ENCODE measurements around the gene GOLIM4. TPM values are rescaled to one million over a fixed set of nuclear protein-coding genes. Genes with fewer than 3 reads are reported as not detected.

The GOLIM4 gene
- polyA plus RNA-seq, 1 of the 3 experiments (the other 2 are of a cell fraction): 42.3 TPM

DNA sequence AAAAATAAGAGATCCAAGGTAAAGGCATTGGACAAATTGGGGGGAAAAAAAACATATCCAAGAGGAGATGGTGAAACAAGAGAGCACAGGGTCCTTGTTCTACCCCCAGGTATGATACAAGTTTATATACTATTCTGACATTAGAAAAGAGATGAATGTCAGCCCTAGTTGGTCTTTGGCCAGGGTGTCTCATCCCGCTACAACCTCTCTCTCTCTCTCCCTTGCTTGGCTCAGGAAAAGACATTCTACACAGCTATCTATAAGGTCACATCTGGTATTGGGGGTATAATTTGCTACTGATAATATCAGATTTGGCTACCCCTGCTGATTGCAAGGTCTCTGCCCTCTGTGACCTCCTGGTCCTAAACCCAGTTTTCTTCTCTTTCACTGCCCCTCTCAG, 117.2 kb downstream of the GOLIM4 start:
- POLR2A ChIA-PET: no interaction called here
- CTCF ChIA-PET: no interaction called here
- Histone ChIP-seq H3K36me3 (replicated peaks in 1 of 2; ENCODE audit: control insufficient read depth in 1 of 2, insufficient read depth in 2 of 2, low read length in 1 of 2) (no peaks in the 10 kb centered on the region), H4K20me1 (ENCODE audit: insufficient read depth) (no peaks in the 10 kb centered on the region), H3K79me2 (ENCODE audit: insufficient read depth) (no peaks in the 10 kb centered on the region), H3K4me1 (ENCODE audit: control insufficient read depth in 1 of 2, insufficient read depth in 2 of 2, low read depth in 1 of 2, low read length in 1 of 2) (no peaks in the 10 kb centered on the region; a peak in 2 of 4 replicates), H3K27ac (ENCODE audit: low read depth in 2 of 2, low read length in 1 of 2) (no peak overlapping the region), H3K4me2 (no peak overlapping the region), H2AFZ (ENCODE audit: low read depth) (no peak overlapping the region), H3F3A (replicated peaks; ENCODE audit: insufficient read depth) (no peaks in the 10 kb centered on the region), H3K9me2 (no peaks in the 10 kb centered on the region), H3K9ac (no peak overlapping the region), H3K4me3 (ENCODE audit: low read depth in 2 of 2, low read length in 1 of 2) (no peak overlapping the region), H3K9me3 (no peaks in the 10 kb centered on the region), H3K27me3 (ENCODE audit: insufficient read depth) (no peaks in the 10 kb centered on the region)
- WGBS (ENCODE audit: low lambda C conversion rate): 90% methylated on average over 1 of the region's 1 CpG
- TF ChIP-seq FOXJ3 (CRISPR knock-in tag; IDR thresholded peaks at IDR 0.05) (no peak), EP300 (IDR thresholded peaks at IDR 0.05; ENCODE audit: borderline replicate concordance in 1 of 2, low read depth in 1 of 2, low read length in 1 of 2) (no peak), TEAD4 (IDR thresholded peaks at IDR 0.05; ENCODE audit: borderline replicate concordance, insufficient read depth) (no peak), MXI1 (IDR thresholded peaks at IDR 0.05; ENCODE audit: low read depth, low read length) (no peak)
- TF ChIP-seq, protein P1, sequence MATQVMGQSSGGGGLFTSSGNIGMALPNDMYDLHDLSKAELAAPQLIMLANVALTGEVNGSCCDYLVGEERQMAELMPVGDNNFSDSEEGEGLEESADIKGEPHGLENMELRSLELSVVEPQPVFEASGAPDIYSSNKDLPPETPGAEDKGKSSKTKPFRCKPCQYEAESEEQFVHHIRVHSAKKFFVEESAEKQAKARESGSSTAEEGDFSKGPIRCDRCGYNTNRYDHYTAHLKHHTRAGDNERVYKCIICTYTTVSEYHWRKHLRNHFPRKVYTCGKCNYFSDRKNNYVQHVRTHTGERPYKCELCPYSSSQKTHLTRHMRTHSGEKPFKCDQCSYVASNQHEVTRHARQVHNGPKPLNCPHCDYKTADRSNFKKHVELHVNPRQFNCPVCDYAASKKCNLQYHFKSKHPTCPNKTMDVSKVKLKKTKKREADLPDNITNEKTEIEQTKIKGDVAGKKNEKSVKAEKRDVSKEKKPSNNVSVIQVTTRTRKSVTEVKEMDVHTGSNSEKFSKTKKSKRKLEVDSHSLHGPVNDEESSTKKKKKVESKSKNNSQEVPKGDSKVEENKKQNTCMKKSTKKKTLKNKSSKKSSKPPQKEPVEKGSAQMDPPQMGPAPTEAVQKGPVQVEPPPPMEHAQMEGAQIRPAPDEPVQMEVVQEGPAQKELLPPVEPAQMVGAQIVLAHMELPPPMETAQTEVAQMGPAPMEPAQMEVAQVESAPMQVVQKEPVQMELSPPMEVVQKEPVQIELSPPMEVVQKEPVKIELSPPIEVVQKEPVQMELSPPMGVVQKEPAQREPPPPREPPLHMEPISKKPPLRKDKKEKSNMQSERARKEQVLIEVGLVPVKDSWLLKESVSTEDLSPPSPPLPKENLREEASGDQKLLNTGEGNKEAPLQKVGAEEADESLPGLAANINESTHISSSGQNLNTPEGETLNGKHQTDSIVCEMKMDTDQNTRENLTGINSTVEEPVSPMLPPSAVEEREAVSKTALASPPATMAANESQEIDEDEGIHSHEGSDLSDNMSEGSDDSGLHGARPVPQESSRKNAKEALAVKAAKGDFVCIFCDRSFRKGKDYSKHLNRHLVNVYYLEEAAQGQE (IDR thresholded peaks at IDR 0.05; ENCODE audit: low read depth, low read length): no peak
- no peak for DNase-seq

DNA sequence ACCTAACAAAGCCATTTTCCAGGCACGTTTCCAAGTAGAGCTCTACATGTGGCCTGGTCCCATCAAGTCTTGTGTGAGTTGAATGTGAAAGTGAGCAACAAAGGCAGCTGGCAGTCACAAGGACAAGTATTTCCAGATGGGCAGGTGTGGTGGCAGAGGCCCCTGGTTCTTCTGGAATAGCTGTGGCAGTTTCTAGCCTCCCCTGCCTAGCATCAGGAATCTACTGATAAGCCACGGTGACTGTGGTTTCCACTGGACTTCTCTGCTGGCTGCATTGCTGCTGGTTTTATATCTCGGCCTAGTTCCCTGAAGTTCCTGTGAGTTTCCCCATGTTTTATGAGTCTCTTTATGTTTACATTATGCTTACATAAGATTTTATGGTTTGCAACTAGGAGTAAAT, 117.7 kb downstream of the GOLIM4 start:
- 77% methylated on average over 3 of the region's 3 CpGs for WGBS (ENCODE audit: low lambda C conversion rate)
- no peaks in the 10 kb centered on the region for H3K9me2 ChIP-seq
- CTCF ChIA-PET: no interaction called here
- no peaks in the 10 kb centered on the region for H3K36me3 ChIP-seq (replicated peaks in 1 of 2; ENCODE audit: control insufficient read depth in 1 of 2, insufficient read depth in 2 of 2, low read length in 1 of 2)
- H3K9me3 ChIP-seq: no peaks in the 10 kb centered on the region
- DNase-seq: no peak
- no peak overlapping the region for H3K27ac ChIP-seq (ENCODE audit: low read depth in 2 of 2, low read length in 1 of 2)
- no peak overlapping the region for H3K9ac ChIP-seq
- no peak overlapping the region for H3K4me2 ChIP-seq
- no peaks in the 10 kb centered on the region; a peak in 2 of 4 replicates for H3K4me1 ChIP-seq (ENCODE audit: control insufficient read depth in 1 of 2, insufficient read depth in 2 of 2, low read depth in 1 of 2, low read length in 1 of 2)
- no peaks in the 10 kb centered on the region for H3K27me3 ChIP-seq (ENCODE audit: insufficient read depth)
- H3F3A ChIP-seq (replicated peaks; ENCODE audit: insufficient read depth): no peaks in the 10 kb centered on the region
- H4K20me1 ChIP-seq (ENCODE audit: insufficient read depth): no peaks in the 10 kb centered on the region
- H3K79me2 ChIP-seq (ENCODE audit: insufficient read depth): no peaks in the 10 kb centered on the region
- POLR2A ChIA-PET: no interaction called here
- no peak overlapping the region for H2AFZ ChIP-seq (ENCODE audit: low read depth)
- no peak overlapping the region for H3K4me3 ChIP-seq (ENCODE audit: low read depth in 2 of 2, low read length in 1 of 2)
- TF ChIP-seq MXI1 (IDR thresholded peaks at IDR 0.05; ENCODE audit: low read depth, low read length): no peak
- TF ChIP-seq EP300 (IDR thresholded peaks at IDR 0.05; ENCODE audit: borderline replicate concordance in 1 of 2, low read depth in 1 of 2, low read length in 1 of 2): no peak
- TF ChIP-seq, protein P2, sequence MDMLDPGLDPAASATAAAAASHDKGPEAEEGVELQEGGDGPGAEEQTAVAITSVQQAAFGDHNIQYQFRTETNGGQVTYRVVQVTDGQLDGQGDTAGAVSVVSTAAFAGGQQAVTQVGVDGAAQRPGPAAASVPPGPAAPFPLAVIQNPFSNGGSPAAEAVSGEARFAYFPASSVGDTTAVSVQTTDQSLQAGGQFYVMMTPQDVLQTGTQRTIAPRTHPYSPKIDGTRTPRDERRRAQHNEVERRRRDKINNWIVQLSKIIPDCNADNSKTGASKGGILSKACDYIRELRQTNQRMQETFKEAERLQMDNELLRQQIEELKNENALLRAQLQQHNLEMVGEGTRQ (IDR thresholded peaks at IDR 0.05; ENCODE audit: borderline replicate concordance, low read depth, low read length): no peak
- TF ChIP-seq GABPA (IDR thresholded peaks at IDR 0.05; ENCODE audit: low read depth): no peak
- TF ChIP-seq RFX5 (IDR thresholded peaks at IDR 0.05; ENCODE audit: low read length): no peak
- no peak for TF ChIP-seq TAF1 (IDR thresholded peaks at IDR 0.05; ENCODE audit: borderline replicate concordance, low read depth, low read length)
- TF ChIP-seq, protein P3, sequence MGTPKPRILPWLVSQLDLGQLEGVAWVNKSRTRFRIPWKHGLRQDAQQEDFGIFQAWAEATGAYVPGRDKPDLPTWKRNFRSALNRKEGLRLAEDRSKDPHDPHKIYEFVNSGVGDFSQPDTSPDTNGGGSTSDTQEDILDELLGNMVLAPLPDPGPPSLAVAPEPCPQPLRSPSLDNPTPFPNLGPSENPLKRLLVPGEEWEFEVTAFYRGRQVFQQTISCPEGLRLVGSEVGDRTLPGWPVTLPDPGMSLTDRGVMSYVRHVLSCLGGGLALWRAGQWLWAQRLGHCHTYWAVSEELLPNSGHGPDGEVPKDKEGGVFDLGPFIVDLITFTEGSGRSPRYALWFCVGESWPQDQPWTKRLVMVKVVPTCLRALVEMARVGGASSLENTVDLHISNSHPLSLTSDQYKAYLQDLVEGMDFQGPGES (IDR thresholded peaks at IDR 0.05; ENCODE audit: low read depth, low read length): no peak
- TF ChIP-seq, protein P1 (IDR thresholded peaks at IDR 0.05; ENCODE audit: low read depth, low read length): no peak
- TF ChIP-seq RXRA (IDR thresholded peaks at IDR 0.05; ENCODE audit: borderline replicate concordance, low read depth): no peak
- no peak for TF ChIP-seq EZH2phosphoT487 (IDR thresholded peaks at IDR 0.05; ENCODE audit: borderline replicate concordance, low read depth)
- no peak for TF ChIP-seq SIN3A (IDR thresholded peaks at IDR 0.05; ENCODE audit: borderline replicate concordance, low read depth, low read length)
- TF ChIP-seq RAD21 (IDR thresholded peaks at IDR 0.05; ENCODE audit: low read length): no peak
- TF ChIP-seq NRF1 (IDR thresholded peaks at IDR 0.05; ENCODE audit: low read depth, low read length): no peak
- TF ChIP-seq FOXJ3 (CRISPR knock-in tag; IDR thresholded peaks at IDR 0.05): no peak
- no peak for TF ChIP-seq YY1 (IDR thresholded peaks at IDR 0.05; ENCODE audit: low read depth)
